ENCODE measurements around the gene LRRC27. TPM values are rescaled to one million over a fixed set of nuclear protein-coding genes. Genes with fewer than 3 reads are reported as not detected.

Gene LRRC27
- total RNA-seq, 4 donors from 2014 or later = 0.59 to 32.6 (median 15.3) TPM

DNA sequence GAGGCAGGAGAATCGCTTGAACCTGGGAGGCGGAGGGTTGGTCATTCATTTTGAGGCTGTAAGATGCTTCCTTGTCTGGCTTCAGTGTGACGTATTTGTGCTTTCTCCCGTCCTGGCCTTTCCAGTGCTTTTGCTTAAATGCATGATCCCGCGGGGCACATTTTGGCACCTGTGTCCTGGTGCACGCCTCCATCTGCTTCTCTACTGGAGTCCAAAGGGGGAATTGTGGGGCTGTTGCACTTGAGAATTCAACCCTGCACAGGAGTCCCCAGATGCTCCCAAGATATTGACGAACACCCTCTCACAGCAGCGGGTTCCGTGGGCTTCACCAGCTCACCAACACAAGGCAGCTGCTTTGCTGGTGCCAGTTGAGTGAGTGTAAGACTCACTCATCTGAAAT, 10.3 kb upstream of the LRRC27 start:
- no peaks in the 10 kb centered on the region for H3K4me1 ChIP-seq
- DNase-seq = no peak
- no peaks in the 10 kb centered on the region for H3K36me3 ChIP-seq
- no peak overlapping the region for H3K27ac ChIP-seq
- H3K4me3 ChIP-seq = no peak overlapping the region
- H3K27me3 ChIP-seq = no peaks in the 10 kb centered on the region
- H3K9me3 ChIP-seq = no peaks in the 10 kb centered on the region
- intact Hi-C loops (cut with DNase I; ENCODE audit: low total_unique reads) = no loop called here
- no peak for TF ChIP-seq POLR2A (IDR thresholded peaks at IDR 0.05)
- TF ChIP-seq, protein P1, sequence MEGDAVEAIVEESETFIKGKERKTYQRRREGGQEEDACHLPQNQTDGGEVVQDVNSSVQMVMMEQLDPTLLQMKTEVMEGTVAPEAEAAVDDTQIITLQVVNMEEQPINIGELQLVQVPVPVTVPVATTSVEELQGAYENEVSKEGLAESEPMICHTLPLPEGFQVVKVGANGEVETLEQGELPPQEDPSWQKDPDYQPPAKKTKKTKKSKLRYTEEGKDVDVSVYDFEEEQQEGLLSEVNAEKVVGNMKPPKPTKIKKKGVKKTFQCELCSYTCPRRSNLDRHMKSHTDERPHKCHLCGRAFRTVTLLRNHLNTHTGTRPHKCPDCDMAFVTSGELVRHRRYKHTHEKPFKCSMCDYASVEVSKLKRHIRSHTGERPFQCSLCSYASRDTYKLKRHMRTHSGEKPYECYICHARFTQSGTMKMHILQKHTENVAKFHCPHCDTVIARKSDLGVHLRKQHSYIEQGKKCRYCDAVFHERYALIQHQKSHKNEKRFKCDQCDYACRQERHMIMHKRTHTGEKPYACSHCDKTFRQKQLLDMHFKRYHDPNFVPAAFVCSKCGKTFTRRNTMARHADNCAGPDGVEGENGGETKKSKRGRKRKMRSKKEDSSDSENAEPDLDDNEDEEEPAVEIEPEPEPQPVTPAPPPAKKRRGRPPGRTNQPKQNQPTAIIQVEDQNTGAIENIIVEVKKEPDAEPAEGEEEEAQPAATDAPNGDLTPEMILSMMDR (IDR thresholded peaks at IDR 0.05) = no peak

DNA sequence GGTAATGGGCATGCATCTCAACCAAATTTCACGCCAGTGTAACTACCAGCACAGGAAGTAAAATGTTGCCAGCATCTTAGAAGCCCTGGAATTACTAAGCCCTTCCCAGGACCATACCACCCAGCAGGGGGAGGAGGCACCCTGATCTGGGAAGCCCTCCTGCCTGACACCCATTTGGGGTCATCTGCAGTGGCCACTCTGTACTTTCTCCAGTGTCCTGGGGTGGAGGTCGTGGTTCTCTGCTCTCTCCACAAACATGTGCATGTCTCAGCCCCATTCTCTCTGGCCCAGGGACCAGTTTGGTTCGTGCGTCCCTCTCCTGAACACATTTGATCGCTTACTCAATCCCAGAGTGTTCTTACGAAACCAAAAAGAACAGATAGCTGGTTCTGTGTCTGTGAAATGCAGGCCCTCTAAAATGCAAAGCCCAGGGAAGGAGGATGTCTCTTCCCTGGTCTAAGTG, 9.4 kb upstream of the LRRC27 start:
- Histone ChIP-seq H3K27ac (no peak overlapping the region), H3K4me3 (no peak overlapping the region), H3K27me3 (no peaks in the 10 kb centered on the region), H3K4me1 (no peaks in the 10 kb centered on the region), H3K9me3 (no peaks in the 10 kb centered on the region), H3K36me3 (no peaks in the 10 kb centered on the region)
- DNase-seq = no peak
- TF ChIP-seq, protein P1 (IDR thresholded peaks at IDR 0.05) = no peak
- intact Hi-C loops (cut with DNase I; ENCODE audit: low total_unique reads) = no loop called here

DNA sequence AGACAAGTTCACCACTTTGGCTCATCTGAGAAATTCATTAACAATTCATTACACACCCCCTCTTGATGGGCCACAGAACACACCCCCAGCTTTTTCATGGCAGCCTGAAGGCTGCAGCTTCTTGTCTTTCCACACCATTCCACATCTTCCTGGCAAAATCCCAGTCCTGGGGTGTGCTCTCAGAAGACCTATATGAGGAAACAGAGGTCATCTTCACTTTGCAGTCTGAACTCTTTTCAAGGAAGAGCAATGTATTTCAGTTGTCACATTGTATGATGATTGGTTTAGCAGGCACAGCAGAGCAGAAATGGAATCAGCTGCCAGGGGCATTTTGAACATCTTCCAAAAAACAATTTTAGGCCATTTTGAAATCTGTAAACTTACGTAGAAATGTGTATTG, 7.8 kb upstream of the LRRC27 start:
- Histone ChIP-seq H3K27me3 (no peaks in the 10 kb centered on the region), H3K27ac (no peak overlapping the region), H3K4me3 (no peak overlapping the region), H3K9me3 (no peaks in the 10 kb centered on the region), H3K36me3 (no peaks in the 10 kb centered on the region), H3K4me1 (no peaks in the 10 kb centered on the region)
- no peak for DNase-seq
- TF ChIP-seq, protein P1 (IDR thresholded peaks at IDR 0.05) = no peak
- TF ChIP-seq POLR2A (IDR thresholded peaks at IDR 0.05) = no peak
- intact Hi-C loops (cut with DNase I; ENCODE audit: low total_unique reads) = no loop called here

DNA sequence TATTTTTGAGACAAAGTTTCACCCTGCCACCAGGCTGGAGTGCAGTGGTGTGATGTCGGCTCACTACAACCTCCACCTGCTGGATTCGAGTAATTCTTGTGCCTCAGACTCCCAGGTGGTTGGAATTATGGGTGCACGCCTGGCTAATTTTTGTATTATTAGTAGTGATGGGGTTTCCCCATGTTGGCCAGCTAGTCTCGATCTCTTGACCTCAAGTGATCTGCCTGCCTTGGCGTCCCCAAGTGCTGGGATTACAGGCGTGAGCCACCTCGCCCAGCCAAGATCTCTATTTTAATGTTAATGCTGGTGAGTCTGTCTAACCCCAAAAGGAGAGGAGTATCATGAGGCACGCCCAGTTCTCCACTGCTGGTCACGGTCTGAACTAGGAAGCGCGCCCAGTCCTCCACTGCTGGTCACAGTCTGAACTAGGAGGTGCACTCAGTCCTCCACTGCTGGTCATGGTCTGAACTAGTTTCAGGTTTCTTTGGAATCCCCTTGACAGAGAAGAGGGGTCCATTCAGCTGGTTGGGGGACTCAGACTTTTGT, 5.6 kb upstream of the LRRC27 start:
- TF ChIP-seq, protein P1 (IDR thresholded peaks at IDR 0.05) = no peak
- no peak for TF ChIP-seq POLR2A (IDR thresholded peaks at IDR 0.05)
- Histone ChIP-seq H3K27ac (no peak overlapping the region), H3K27me3 (no peaks in the 10 kb centered on the region), H3K9me3 (no peaks in the 10 kb centered on the region), H3K4me3 (no peak overlapping the region), H3K4me1 (no peaks in the 10 kb centered on the region), H3K36me3 (no peaks in the 10 kb centered on the region)
- intact Hi-C loops (cut with DNase I; ENCODE audit: low total_unique reads) = no loop called here
- DNase-seq = no peak

DNA sequence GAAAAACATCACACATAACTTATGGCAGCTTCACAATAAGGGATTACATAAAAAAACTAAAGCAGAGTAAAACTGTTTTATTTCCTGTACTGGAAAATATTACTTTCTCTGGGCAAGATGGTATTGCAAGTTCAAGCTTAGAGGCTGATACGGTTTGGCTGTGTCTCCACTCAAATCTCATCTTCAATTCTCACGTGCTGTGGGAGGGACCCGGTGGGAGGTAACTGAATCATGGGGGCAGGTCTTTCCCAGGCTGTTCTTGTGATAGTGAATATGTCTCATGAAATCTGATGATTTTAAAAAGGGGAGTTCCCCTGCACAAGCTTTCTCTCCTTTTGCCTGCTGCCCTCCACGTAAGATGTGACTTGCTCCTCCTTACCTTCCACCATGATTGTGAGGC, 5.1 kb upstream of the LRRC27 start:
- no peaks in the 10 kb centered on the region for H3K4me1 ChIP-seq
- no peak for DNase-seq
- no peaks in the 10 kb centered on the region for H3K27me3 ChIP-seq
- H3K27ac ChIP-seq = no peak overlapping the region
- no peak for TF ChIP-seq POLR2A (IDR thresholded peaks at IDR 0.05)
- TF ChIP-seq, protein P1 (IDR thresholded peaks at IDR 0.05) = no peak
- H3K9me3 ChIP-seq = no peaks in the 10 kb centered on the region
- intact Hi-C loops (cut with DNase I; ENCODE audit: low total_unique reads) = no loop called here
- no peak overlapping the region for H3K4me3 ChIP-seq
- H3K36me3 ChIP-seq = no peaks in the 10 kb centered on the region
